LHCN-M2 (cell line): ENCODE results near the gene TMEM179. TPM values are rescaled to one million over a fixed set of nuclear protein-coding genes. Genes with fewer than 3 reads are reported as not detected.

Experiments
- DNase-seq: peaks from one replicate; pipeline ENCODE4 v3.0.0-alpha.2; 2012; ENCODE audit warnings: low read depth
- total RNA-seq: library from RNA; depleted of rRNA; stranded (reverse); fragments of >200 nt; gene quantifications from 2 replicates; pipeline ENCODE4 v1.2.3, GENCODE V29; 2014

The TMEM179 gene
- total RNA-seq, 1 experiment from 2014 or later = not detected

GRCh38 chr14:104600141-104600643, 4.4 kb downstream of the TMEM179 start:
- DNase-seq = peak; percentile 44

DNA sequence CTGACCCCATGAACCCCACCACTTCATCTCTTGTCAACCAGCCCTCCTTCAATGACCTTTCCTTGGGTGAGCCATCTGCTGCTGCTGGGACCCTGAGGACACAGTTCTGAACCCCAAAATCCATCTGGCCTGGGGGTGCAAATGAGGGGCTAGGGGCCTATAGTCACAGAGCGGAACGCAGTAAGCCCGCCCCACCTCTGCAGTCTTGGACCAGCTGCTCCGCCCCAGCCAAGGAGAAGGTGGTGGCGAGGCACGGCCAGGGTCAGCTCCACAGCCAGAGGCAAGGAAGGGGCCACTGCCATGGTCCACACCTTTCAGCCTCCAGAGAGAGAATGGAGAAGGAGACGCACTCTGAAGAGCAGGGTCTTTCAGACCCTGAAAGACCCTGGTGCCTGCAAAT, 5.1 kb downstream of the TMEM179 start:
- DNase-seq = no peak

DNA sequence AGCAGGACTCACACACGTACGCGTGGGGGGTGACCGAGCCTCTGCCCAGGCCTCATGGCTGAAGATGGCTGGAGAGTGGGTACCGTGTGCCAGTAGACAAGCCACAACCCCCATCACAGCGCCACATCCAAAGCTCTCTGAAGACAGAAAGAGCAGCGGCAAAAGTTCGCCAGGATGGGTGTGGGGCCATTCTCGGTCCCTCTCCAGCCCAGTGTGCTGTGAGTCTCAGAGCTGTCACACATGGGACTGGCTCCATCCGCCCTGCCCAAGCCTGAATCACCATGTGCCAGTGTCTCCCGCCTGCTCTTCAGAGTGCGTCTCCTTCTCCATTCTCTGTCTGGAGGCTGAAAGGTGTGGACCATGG, 5.7 kb downstream of the TMEM179 start:
- no peak for DNase-seq

- peak; percentile 35 for DNase-seq
Observed at GRCh38 chr14:104598039-104598909, 6.3 kb downstream of the TMEM179 start.

DNA sequence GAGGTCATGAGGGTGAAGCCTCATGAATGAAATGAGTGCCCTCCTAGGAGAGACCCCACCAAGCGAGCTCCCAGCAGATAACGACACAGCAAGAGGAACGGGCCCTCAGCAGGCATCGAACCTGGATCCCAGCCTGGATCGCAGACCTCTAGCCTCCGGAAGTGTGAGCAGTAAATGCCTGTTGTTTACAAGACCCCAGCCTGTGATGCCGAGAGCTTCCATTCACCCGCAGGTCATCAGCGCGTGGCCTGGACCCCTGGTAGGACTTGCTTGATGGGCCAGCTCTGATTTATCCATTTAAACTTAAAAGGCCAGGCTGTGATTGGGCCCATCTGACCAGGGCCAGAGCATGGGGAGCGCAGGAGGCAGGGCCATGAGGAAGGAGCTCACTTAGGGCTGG, 7.0 kb downstream of the TMEM179 start:
- DNase-seq = no peak

- no peak for DNase-seq
Observed at GRCh38 chr14:104596927-104597351, 7.6 kb downstream of the TMEM179 start.

GRCh38 chr14:104596451-104596918, 8.1 kb downstream of the TMEM179 start:
- DNase-seq = no peak

GRCh38 chr14:104595911-104596450, 8.6 kb downstream of the TMEM179 start:
- no peak for DNase-seq

- DNase-seq = no peak
Observed at GRCh38 chr14:104595116-104595675, 9.4 kb downstream of the TMEM179 start.

DNA sequence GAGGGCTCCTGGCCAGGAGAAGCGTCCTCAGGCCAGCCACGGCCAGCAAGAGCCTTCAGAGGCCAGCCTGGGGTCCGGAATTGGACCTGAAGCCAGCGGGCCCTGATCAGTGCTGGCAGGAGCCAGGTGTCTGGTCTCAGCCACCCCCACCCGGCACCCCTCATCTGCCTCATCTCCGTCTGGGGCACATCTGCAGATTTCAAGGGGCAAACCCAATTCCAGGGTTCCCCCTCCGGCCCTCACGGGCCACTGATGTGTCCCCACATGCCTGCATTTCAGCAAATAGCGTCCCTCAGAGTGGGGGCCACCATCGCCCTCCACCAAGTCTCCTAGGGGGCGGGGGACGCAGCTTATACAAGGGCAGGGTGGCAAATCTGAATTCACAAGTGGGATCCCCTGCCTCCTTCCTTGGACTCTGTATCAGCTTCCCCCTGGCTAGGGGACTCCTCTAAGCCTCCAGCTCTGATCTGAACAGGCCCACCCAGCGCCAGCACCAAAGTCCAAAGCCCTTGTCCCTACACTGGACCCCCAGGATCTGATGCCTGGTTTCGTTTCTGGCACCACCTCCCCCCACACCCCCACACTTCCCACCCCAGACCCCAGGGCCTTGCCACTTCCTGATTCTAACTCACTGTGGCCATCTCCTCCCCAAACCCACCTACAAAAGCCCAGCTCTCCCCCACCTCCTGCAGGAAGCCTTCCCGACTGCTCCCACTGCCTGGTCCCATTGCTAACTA, 10.1 kb downstream of the TMEM179 start:
- no peak for DNase-seq

DNA sequence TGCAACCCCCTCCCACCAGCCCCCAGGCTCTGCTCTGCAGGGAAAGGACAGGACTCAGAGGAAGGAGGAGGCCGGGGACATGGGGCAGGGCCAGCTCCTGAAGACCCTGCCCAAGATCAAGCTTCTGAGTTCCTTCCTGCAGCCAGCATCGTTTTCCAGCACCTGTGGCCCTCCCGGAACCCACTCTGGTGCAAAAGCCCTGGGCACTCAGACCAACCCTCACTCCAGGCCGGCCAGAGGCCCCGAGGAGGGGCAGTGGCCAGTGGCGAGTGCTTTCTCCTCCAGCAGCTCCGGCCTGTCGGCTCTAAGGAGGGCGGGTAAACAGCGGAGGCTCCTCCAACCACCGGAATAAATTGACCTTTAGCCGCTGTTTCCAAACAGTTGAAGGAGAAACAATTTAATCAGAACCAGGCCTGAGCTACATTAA, 10.8 kb downstream of the TMEM179 start:
- DNase-seq = no peak

GRCh38 chr14:104593241-104593701, 11.3 kb downstream of the TMEM179 start:
- no peak for DNase-seq

DNA sequence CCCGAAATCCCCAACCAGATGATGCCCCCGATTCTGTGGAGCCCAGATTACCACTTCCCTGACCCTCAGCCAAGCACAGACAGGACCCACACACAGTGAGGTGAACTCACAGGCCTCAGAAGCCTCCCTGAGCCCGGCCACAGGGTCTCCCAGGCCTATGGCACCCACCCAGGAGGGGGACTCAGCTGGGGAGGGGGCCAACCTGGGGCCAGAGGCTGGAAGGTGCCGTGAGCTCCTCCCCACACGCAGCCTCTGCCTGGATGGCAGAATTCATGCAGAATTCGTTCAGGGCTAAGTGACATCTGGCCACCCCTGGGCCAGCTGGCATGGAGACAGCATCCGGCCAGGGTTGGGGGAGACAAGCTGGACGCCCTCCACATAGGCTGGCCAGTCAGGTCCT, 11.8 kb downstream of the TMEM179 start:
- DNase-seq = no peak

- DNase-seq = no peak
Observed at GRCh38 chr14:104592292-104592672, 12.3 kb downstream of the TMEM179 start.

- DNase-seq = no peak
Observed at GRCh38 chr14:104591506-104592291, 12.9 kb downstream of the TMEM179 start.

DNA sequence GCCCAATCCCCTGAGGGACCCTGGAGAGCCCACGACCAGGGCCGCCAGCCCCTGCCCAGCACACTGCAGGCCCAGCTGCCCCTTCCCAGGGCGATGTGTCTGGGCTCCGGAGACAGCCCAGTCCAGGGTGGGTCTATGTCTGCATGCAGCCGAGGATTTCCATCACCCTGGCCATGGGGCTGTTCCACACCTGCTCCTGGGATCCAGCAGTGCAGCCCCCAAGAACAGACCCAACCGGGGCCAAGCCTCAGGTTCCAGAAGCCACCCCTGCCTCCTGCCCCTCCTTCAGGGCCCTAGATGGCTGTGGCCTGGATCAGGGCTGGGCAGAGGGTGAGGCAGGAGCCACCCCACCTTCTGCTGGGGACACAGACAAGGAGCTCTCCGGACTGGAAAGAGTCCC, 13.5 kb downstream of the TMEM179 start:
- DNase-seq = no peak

GRCh38 chr14:104590240-104590965, 14.2 kb downstream of the TMEM179 start:
- DNase-seq = no peak

- no peak for DNase-seq
Observed at GRCh38 chr14:104589338-104590195, 15.0 kb downstream of the TMEM179 start.
